SK-N-MC (cell line): ENCODE measurements around the gene SYNPO.

Experiments used
- DNase-seq: peaks from one replicate; pipeline ENCODE4 v3.0.0-alpha.2; 2011; ENCODE audit warnings: low read depth, low spot score
- H3K27ac ChIP-seq: fragments of 200-600 bp; sonication (generic); 2 replicates; pipeline ENCODE4 v1.5.1; 2016; ENCODE audit warnings: mixed run types
- H3K36me3 ChIP-seq: fragments of 200-600 bp; sonication (generic); 2 replicates; pipeline ENCODE4 v1.6.1; 2017; ENCODE audit warnings: antibody characterized with exemption, low read length, mixed read lengths; ENCODE audit not compliant: insufficient read depth
- H3K4me3 ChIP-seq: fragments of 200-600 bp; sonication (generic); 2 replicates; pipeline ENCODE4 v1.5.1; 2016
- H3K9ac ChIP-seq: fragments of 200-600 bp; sonication (generic); 2 replicates; pipeline ENCODE4 v1.8.0; 2017; ENCODE audit warnings: mixed run types, mixed read lengths; ENCODE audit not compliant: insufficient read length
- H3K9me3 ChIP-seq: fragments of 200-600 bp; sonication (generic); 2 replicates; pipeline ENCODE4 v1.6.1; 2017; ENCODE audit warnings: low read depth, mild to moderate bottlenecking, antibody characterized with exemption, low read length, moderate library complexity, mixed read lengths
- EZH2 ChIP-seq: fragments of 200-600 bp; sonication (generic); IDR thresholded peaks from one replicate; pipeline ENCODE4 v1.6.1; 2017; ENCODE audit warnings: antibody characterized with exemption
- FOXP2 ChIP-seq: optimal IDR thresholded peaks from 2 replicates; pipeline ENCODE3; 2011; ENCODE audit warnings: mild to moderate bottlenecking, moderate library complexity; ENCODE audit not compliant: insufficient read depth; ENCODE audit errors: extremely low read length, control extremely low read depth
- POLR2AphosphoS5 ChIP-seq: IDR thresholded peaks from 2 replicates; pipeline ENCODE4 v1.6.1; 2012; ENCODE audit warnings: mild to moderate bottlenecking, low read depth, low read length, borderline replicate concordance

The SYNPO gene

GRCh38 chr5:150612405-150612804 is 28.1 kb upstream of the SYNPO start:
- H3K9ac ChIP-seq = no peak overlapping the region
- TF ChIP-seq EZH2 (no peak), FOXP2 (no peak), POLR2AphosphoS5 (no peak)
- no peak for DNase-seq
- H3K4me3 ChIP-seq = no peak overlapping the region
- H3K36me3 ChIP-seq = no peaks in the 10 kb centered on the region
- no peak overlapping the region for H3K27ac ChIP-seq
- no peaks in the 10 kb centered on the region for H3K9me3 ChIP-seq

DNA sequence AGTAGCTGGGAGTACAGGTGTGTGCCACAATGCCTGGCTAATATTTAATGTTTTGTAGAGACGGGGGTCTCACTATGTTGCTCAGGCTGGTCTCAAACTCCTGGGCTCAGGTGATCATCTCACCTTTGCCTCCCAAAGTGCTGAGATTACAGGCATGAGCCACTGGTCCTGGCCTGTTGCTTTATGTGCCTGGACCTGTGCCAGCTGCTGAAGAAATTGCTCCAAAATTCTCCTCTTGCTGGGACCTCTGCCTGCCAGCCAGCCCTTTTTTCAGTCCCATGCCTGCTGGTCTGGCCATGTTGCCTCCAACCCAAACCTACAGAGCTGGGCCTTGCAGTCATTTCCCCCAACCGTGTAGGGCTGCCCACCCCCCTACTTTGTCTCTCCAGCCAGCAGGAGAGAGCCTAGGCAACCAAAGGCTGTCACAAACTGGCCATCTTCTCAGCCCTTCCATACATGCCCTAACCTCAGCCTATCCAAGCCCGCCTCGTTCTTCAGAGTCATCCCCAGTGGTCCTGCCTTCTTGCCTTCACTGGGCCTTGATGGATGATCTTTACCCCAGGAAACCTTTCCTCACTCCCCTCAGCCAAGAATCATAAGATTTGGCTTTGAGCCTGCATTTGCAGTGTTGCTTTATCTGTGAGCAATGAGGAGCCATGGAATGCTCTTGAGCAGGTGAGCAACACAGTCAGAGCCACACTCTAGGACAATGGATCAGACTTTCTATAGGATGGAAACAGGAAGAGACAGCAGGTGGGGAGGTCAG is 27.4 kb upstream of the SYNPO start:
- no peaks in the 10 kb centered on the region for H3K9me3 ChIP-seq
- H3K27ac ChIP-seq = no peak overlapping the region
- no peak for DNase-seq
- TF ChIP-seq POLR2AphosphoS5 = no peak
- no peak for TF ChIP-seq FOXP2
- TF ChIP-seq EZH2 = no peak
- no peaks in the 10 kb centered on the region for H3K36me3 ChIP-seq
- no peak overlapping the region for H3K9ac ChIP-seq
- no peak overlapping the region for H3K4me3 ChIP-seq

DNA sequence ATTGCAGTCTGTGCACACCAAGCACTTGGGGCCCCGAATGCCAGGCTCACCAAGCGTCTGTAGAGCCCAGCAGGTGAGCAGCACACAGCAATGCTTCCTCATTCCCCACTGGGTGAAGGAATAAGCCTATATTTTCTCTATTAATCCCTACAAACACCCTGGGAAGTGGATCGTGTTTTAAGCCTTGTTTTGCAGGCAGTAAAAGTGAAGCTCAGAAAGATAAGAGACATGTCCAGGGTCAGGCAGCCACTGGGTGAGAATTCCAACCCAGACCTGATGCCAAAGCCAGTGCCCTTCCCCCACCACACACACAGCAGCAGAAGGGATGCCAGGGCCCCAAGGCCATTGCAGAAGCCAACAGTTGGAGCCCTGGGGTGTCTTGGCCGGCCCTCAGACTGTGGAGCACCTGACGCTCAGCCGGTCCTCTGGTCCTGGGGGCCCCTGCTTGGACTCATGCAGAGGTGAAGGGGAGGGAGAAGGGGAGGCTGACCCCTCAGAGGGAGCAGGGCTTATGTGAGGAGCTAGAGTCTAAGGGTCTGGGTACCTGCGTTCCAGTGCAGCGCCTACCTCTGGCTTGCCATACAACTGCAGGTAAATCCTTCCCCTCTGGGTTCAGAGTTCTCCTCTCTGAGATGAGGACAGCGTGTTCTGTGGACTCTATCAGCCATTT is 26.3 kb upstream of the SYNPO start:
- Histone ChIP-seq H3K9ac (no peak overlapping the region), H3K36me3 (no peaks in the 10 kb centered on the region), H3K27ac (no peak overlapping the region), H3K9me3 (no peaks in the 10 kb centered on the region), H3K4me3 (no peak overlapping the region)
- DNase-seq = no peak
- no peak; the same call in 1 of the 2 replicates for TF ChIP-seq POLR2AphosphoS5
- no peak for TF ChIP-seq FOXP2
- TF ChIP-seq EZH2 = no peak

GRCh38 chr5:150614661-150615060 is 25.8 kb upstream of the SYNPO start:
- no peak overlapping the region for H3K27ac ChIP-seq
- H3K36me3 ChIP-seq = no peaks in the 10 kb centered on the region
- DNase-seq = no peak
- H3K9ac ChIP-seq = no peak overlapping the region
- no peaks in the 10 kb centered on the region for H3K9me3 ChIP-seq
- no peak for TF ChIP-seq FOXP2
- TF ChIP-seq EZH2 = no peak
- TF ChIP-seq POLR2AphosphoS5 = no peak
- no peak overlapping the region for H3K4me3 ChIP-seq

GRCh38 chr5:150615141-150615699 is 25.2 kb upstream of the SYNPO start:
- DNase-seq = no peak
- Histone ChIP-seq H3K36me3 (no peaks in the 10 kb centered on the region), H3K27ac (no peak overlapping the region), H3K4me3 (no peak overlapping the region), H3K9ac (no peak overlapping the region), H3K9me3 (no peaks in the 10 kb centered on the region)
- TF ChIP-seq EZH2 (no peak), POLR2AphosphoS5 (no peak), FOXP2 (no peak)

- no peak overlapping the region for H3K27ac ChIP-seq
- TF ChIP-seq POLR2AphosphoS5 = no peak
- no peak for TF ChIP-seq FOXP2
- no peak for TF ChIP-seq EZH2
- no peaks in the 10 kb centered on the region for H3K36me3 ChIP-seq
- DNase-seq = no peak
- H3K9ac ChIP-seq = no peak overlapping the region
- H3K9me3 ChIP-seq = no peaks in the 10 kb centered on the region
- no peak overlapping the region for H3K4me3 ChIP-seq
Measured at GRCh38 chr5:150616024-150616470, 24.4 kb upstream of the SYNPO start.

GRCh38 chr5:150616506-150616905 is 24.0 kb upstream of the SYNPO start:
- TF ChIP-seq POLR2AphosphoS5 (no peak), FOXP2 (no peak), EZH2 (no peak)
- Histone ChIP-seq H3K9me3 (no peaks in the 10 kb centered on the region), H3K36me3 (no peaks in the 10 kb centered on the region), H3K4me3 (no peak overlapping the region), H3K27ac (no peak overlapping the region), H3K9ac (no peak overlapping the region)
- no peak for DNase-seq

DNA sequence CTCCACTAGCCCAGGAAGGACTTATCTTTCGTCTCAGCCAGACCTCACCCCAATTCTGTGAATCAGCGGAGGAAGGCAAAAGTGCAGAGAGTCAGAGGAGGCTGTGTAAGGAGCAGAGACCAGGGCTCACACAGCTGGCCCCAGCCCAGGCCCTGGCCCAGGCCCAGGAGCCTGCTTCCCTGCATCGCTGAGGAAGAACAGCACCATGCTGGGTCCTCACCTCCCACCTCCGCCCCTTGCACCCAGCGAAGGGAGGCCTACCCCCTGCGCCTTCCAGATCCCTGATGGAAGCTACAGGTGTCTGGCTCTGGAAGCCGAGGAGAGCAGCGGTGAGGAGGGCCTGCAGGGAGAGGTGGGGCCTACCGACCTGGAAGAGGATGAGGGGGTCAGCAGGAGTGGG is 22.3 kb upstream of the SYNPO start:
- no peak for TF ChIP-seq FOXP2
- no peak for TF ChIP-seq EZH2
- Histone ChIP-seq H3K4me3 (no peak overlapping the region), H3K27ac (no peak overlapping the region), H3K9ac (no peak overlapping the region), H3K9me3 (no peaks in the 10 kb centered on the region), H3K36me3 (no peaks in the 10 kb centered on the region)
- DNase-seq = no peak

- H3K9me3 ChIP-seq = no peaks in the 10 kb centered on the region
- no peaks in the 10 kb centered on the region for H3K36me3 ChIP-seq
- no peak overlapping the region for H3K9ac ChIP-seq
- no peak overlapping the region for H3K27ac ChIP-seq
- TF ChIP-seq FOXP2 (no peak), EZH2 (no peak), POLR2AphosphoS5 (no peak)
- no peak overlapping the region for H3K4me3 ChIP-seq
- DNase-seq = no peak
Measured at GRCh38 chr5:150618588-150619281, 21.7 kb upstream of the SYNPO start.
